GM12892 (cell line): ENCODE results near the gene ZBTB8B.
"Not testable (repeated sequence)": the region's sequence is repeated elsewhere in the genome, so short reads cannot be mapped to it uniquely, and the experiment has no call there.

Source experiments
- POLR2A ChIP-seq: IDR thresholded peaks from 2 replicates; pipeline ENCODE4 v1.6.1; 2011; ENCODE audit warnings: low read depth, low read length, control low read depth
- POLR2AphosphoS5 ChIP-seq: IDR thresholded peaks from 2 replicates; pipeline ENCODE4 v1.6.1; 2011; ENCODE audit warnings: low read depth, low read length, control low read depth

GRCh38 chr1:32458798-32459197 lies 6.1 kb upstream of the ZBTB8B start:
- TF ChIP-seq POLR2A, POLR2AphosphoS5: not testable (repeated sequence)
